ENCODE measurements around the gene ABCB11. TPM values are rescaled to one million over a fixed set of nuclear protein-coding genes. Genes with fewer than 3 reads are reported as not detected.

ABCB11 gene
- total and polyA plus RNA-seq, 10 of the 15 experiments (the other 5 are each of a cell fraction or from before 2014, with no cell fraction given): not detected

DNA sequence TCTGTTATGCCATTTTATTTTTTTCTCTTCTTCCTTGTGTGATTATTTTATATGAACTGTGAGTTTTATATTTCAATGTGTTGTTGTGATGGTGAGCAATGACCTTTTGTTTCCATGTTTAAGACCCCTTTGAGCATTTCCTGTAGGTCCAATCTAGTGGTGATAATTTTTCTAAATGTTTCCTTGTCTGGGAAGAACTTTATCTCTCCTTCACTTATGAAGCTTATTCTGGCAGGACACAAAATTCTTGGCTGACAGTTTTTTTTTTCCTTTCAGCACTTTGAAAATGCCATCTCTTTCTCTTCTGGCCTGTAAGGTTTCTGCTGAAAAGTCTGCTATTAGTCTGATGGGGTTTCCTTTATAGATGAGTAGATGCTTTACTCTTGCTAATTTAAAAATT, 76.9 kb downstream of the ABCB11 start (continued):
- TF ChIP-seq TCF7 (IDR thresholded peaks at IDR 0.05; ENCODE audit: borderline replicate concordance): no peak
- no peak for TF ChIP-seq SREBF1 (IDR thresholded peaks at IDR 0.05; ENCODE audit: low read length)
- TF ChIP-seq, protein P1, sequence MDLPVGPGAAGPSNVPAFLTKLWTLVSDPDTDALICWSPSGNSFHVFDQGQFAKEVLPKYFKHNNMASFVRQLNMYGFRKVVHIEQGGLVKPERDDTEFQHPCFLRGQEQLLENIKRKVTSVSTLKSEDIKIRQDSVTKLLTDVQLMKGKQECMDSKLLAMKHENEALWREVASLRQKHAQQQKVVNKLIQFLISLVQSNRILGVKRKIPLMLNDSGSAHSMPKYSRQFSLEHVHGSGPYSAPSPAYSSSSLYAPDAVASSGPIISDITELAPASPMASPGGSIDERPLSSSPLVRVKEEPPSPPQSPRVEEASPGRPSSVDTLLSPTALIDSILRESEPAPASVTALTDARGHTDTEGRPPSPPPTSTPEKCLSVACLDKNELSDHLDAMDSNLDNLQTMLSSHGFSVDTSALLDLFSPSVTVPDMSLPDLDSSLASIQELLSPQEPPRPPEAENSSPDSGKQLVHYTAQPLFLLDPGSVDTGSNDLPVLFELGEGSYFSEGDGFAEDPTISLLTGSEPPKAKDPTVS (IDR thresholded peaks at IDR 0.05; ENCODE audit: low read depth, low read length): no peak
- TF ChIP-seq RAD51 (IDR thresholded peaks at IDR 0.05): no peak
- TF ChIP-seq, protein P2, sequence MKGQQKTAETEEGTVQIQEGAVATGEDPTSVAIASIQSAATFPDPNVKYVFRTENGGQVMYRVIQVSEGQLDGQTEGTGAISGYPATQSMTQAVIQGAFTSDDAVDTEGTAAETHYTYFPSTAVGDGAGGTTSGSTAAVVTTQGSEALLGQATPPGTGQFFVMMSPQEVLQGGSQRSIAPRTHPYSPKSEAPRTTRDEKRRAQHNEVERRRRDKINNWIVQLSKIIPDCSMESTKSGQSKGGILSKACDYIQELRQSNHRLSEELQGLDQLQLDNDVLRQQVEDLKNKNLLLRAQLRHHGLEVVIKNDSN (IDR thresholded peaks at IDR 0.05; ENCODE audit: borderline replicate concordance, extremely low read length, insufficient read depth, low read depth, low read length): no peak

DNA sequence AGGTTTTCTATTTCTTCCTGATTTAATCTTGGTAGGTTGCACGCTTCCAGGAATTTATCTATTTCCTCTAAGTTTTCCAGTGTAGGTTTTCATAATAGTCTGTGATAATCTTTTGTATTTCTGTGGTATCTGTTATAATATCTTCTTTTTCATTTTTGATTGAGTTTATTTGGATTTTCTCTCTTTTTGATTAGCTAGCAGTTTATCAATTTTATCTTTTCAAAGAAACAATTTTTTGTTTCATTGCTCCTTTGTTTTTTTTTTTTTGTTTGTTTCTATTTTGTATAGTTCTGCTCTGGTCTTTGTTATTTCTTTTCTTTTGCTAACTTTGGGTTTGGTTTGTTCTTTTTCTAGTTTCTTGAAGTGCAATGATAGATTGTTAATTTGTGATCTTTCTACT, 78.7 kb downstream of the ABCB11 start:
- H3K79me2 ChIP-seq (ENCODE audit: control insufficient read depth, insufficient read depth, low read length): no peaks in the 10 kb centered on the region
- no peaks in the 10 kb centered on the region; the same call in 2 of the 3 replicates for H3K9me3 ChIP-seq (replicated peaks; ENCODE audit: control insufficient read depth, insufficient read depth, low read length)
- H3K4me3 ChIP-seq: no peak overlapping the region
- ChIA-PET RAD21 (ENCODE audit: unreplicated experiment) (no interaction called here), POLR2A (no interaction called here), SMC1A (ENCODE audit: uncharacterized antibody, unreplicated experiment) (no interaction called here), CTCF (interaction anchor here (0.7 kb wide), 1 partner anchor 545 kb away, joined by 3 read pairs; no protein-coding TSS in a partner anchor)
- no peak for DNase-seq (ENCODE audit: low read depth, low spot score)
- 0 out of 4 replicates have a peak, but pooled peaks cover 0 to 2% of the 10 kb centered on the region in 2 experiments for H3K27me3 ChIP-seq (replicated peaks in 1 of 2; ENCODE audit: control insufficient read depth in 2 of 2, insufficient read depth in 2 of 2, low read length in 1 of 2)
- H3K27ac ChIP-seq (ENCODE audit: control insufficient read depth, insufficient read depth): no peak overlapping the region
- no peak overlapping the region for H2AFZ ChIP-seq (ENCODE audit: control insufficient read depth, low read depth, low read length)
- no peak overlapping the region for H3K4me2 ChIP-seq (ENCODE audit: control insufficient read depth, insufficient read depth)
- no TSS peak for BruUV-seq (replicated peaks)
- ATAC-seq: no peak
- H3K4me1 ChIP-seq (ENCODE audit: control insufficient read depth, insufficient read depth, low read length): no peaks in the 10 kb centered on the region
- in situ Hi-C loops (cut with MboI): no loop called here
- no peaks in the 10 kb centered on the region for H4K20me1 ChIP-seq (ENCODE audit: control insufficient read depth, insufficient read depth)
- TF ChIP-seq CBX3 (IDR thresholded peaks at IDR 0.05; ENCODE audit: borderline replicate concordance, low read depth) (no peak), CREB1 (IDR thresholded peaks at IDR 0.05; ENCODE audit: low read depth) (no peak), ATF7 (IDR thresholded peaks at IDR 0.05; ENCODE audit: low read depth) (no peak), NFYA (IDR thresholded peaks at IDR 0.05; ENCODE audit: borderline replicate concordance, low read depth, low read length) (no peak), STAT1 (conservative IDR thresholded peaks at IDR 0.05) (no peak), ZBED1 (IDR thresholded peaks at IDR 0.05; ENCODE audit: borderline replicate concordance) (no peak), MYB (IDR thresholded peaks at IDR 0.05; ENCODE audit: borderline replicate concordance, low read depth, low read length) (no peak)
- TF ChIP-seq, protein P3, sequence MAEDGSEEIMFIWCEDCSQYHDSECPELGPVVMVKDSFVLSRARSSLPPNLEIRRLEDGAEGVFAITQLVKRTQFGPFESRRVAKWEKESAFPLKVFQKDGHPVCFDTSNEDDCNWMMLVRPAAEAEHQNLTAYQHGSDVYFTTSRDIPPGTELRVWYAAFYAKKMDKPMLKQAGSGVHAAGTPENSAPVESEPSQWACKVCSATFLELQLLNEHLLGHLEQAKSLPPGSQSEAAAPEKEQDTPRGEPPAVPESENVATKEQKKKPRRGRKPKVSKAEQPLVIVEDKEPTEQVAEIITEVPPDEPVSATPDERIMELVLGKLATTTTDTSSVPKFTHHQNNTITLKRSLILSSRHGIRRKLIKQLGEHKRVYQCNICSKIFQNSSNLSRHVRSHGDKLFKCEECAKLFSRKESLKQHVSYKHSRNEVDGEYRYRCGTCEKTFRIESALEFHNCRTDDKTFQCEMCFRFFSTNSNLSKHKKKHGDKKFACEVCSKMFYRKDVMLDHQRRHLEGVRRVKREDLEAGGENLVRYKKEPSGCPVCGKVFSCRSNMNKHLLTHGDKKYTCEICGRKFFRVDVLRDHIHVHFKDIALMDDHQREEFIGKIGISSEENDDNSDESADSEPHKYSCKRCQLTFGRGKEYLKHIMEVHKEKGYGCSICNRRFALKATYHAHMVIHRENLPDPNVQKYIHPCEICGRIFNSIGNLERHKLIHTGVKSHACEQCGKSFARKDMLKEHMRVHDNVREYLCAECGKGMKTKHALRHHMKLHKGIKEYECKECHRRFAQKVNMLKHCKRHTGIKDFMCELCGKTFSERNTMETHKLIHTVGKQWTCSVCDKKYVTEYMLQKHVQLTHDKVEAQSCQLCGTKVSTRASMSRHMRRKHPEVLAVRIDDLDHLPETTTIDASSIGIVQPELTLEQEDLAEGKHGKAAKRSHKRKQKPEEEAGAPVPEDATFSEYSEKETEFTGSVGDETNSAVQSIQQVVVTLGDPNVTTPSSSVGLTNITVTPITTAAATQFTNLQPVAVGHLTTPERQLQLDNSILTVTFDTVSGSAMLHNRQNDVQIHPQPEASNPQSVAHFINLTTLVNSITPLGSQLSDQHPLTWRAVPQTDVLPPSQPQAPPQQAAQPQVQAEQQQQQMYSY (CRISPR knock-in tag; IDR thresholded peaks at IDR 0.05): no peak
- intact Hi-C loops (cut with micrococcal nuclease; ENCODE audit: unreplicated experiment): no loop called here
- WGBS (ENCODE audit: insufficient coverage, insufficient replicate concordance, low lambda C conversion rate, missing lambda C conversion rate): 17% methylated on average over 1 of the region's 1 CpG
- no peak for FAIRE-seq
- no peaks in the 10 kb centered on the region for H3K36me3 ChIP-seq (ENCODE audit: control insufficient read depth in 2 of 2, insufficient read depth in 2 of 2, low read length in 1 of 2)
- no peak overlapping the region for H3K9ac ChIP-seq (ENCODE audit: control insufficient read depth, insufficient read depth, low read length)

All from GM12878 (cell line).